ENCODE results near the gene RGP1.

- TF ChIP-seq POLR2A (IDR thresholded peaks at IDR 0.05), result no peak
- TF ChIP-seq, protein P1, sequence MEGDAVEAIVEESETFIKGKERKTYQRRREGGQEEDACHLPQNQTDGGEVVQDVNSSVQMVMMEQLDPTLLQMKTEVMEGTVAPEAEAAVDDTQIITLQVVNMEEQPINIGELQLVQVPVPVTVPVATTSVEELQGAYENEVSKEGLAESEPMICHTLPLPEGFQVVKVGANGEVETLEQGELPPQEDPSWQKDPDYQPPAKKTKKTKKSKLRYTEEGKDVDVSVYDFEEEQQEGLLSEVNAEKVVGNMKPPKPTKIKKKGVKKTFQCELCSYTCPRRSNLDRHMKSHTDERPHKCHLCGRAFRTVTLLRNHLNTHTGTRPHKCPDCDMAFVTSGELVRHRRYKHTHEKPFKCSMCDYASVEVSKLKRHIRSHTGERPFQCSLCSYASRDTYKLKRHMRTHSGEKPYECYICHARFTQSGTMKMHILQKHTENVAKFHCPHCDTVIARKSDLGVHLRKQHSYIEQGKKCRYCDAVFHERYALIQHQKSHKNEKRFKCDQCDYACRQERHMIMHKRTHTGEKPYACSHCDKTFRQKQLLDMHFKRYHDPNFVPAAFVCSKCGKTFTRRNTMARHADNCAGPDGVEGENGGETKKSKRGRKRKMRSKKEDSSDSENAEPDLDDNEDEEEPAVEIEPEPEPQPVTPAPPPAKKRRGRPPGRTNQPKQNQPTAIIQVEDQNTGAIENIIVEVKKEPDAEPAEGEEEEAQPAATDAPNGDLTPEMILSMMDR (IDR thresholded peaks at IDR 0.05), result no peak
Measured at GRCh38 chr9:35732800-35733541, 16.1 kb upstream of the RGP1 start.
